ENCODE measurements around the gene ABAT. TPM values are rescaled to one million over a fixed set of nuclear protein-coding genes. Genes with fewer than 3 reads are reported as not detected.

Gene ABAT
- total and polyA plus RNA-seq, 9 donors = 3.8 to 20.3 (median 13.6) TPM

- intact Hi-C loops (cut with DNase I) = no loop called here
- TF ChIP-seq POLR2A (IDR thresholded peaks at IDR 0.05) (no peak), EP300 (IDR thresholded peaks at IDR 0.05) (no peak), CTCF (IDR thresholded peaks at IDR 0.05) (no peak)
- H3K27ac ChIP-seq = no peak overlapping the region
- no peaks in the 10 kb centered on the region for H3K36me3 ChIP-seq
- no peak overlapping the region for H3K4me3 ChIP-seq
- H3K27me3 ChIP-seq = no peaks in the 10 kb centered on the region
- DNase-seq = no peak
- 78 to 80% (median 78%) methylated on average over 13 of the region's 13 CpGs for WGBS, 3 donors
- no peaks in the 10 kb centered on the region for H3K4me1 ChIP-seq (ENCODE audit: insufficient read depth)
- H3K9me3 ChIP-seq = no peaks in the 10 kb centered on the region
Measured at GRCh38 chr16:8727857-8728618, 53.6 kb downstream of the ABAT start.

- TF ChIP-seq CTCF (IDR thresholded peaks at IDR 0.05) (no peak), POLR2A (IDR thresholded peaks at IDR 0.05) (no peak), EP300 (IDR thresholded peaks at IDR 0.05) (no peak)
- Histone ChIP-seq H3K27me3 (no peaks in the 10 kb centered on the region), H3K4me3 (no peak overlapping the region), H3K4me1 (ENCODE audit: insufficient read depth) (no peaks in the 10 kb centered on the region), H3K36me3 (no peaks in the 10 kb centered on the region), H3K27ac (no peak overlapping the region), H3K9me3 (no peaks in the 10 kb centered on the region)
- WGBS, 3 donors = 78 to 87% (median 87%) methylated on average over 8 of the region's 8 CpGs
- no peak for DNase-seq
- intact Hi-C loops (cut with DNase I) = no loop called here
Measured at GRCh38 chr16:8729779-8730334, 55.4 kb downstream of the ABAT start.

- intact Hi-C loops (cut with DNase I) = no loop called here
- 83 to 89% (median 85%) methylated on average over 8 of the region's 8 CpGs for WGBS, 3 donors
- no peak for TF ChIP-seq POLR2A (IDR thresholded peaks at IDR 0.05)
- no peak for TF ChIP-seq EP300 (IDR thresholded peaks at IDR 0.05)
- TF ChIP-seq CTCF (IDR thresholded peaks at IDR 0.05) = no peak
- H3K4me1 ChIP-seq (ENCODE audit: insufficient read depth) = no peaks in the 10 kb centered on the region
- no peak for DNase-seq
- no peaks in the 10 kb centered on the region for H3K9me3 ChIP-seq
- no peak overlapping the region for H3K4me3 ChIP-seq
- H3K36me3 ChIP-seq = no peaks in the 10 kb centered on the region
- no peaks in the 10 kb centered on the region for H3K27me3 ChIP-seq
- H3K27ac ChIP-seq = no peak overlapping the region
Measured at GRCh38 chr16:8730335-8730915, 56.0 kb downstream of the ABAT start.

GRCh38 chr16:8733849-8734540 is 59.6 kb downstream of the ABAT start:
- Histone ChIP-seq H3K4me3 (no peak overlapping the region), H3K27me3 (no peaks in the 10 kb centered on the region), H3K9me3 (no peaks in the 10 kb centered on the region), H3K36me3 (no peaks in the 10 kb centered on the region), H3K4me1 (ENCODE audit: insufficient read depth) (no peaks in the 10 kb centered on the region), H3K27ac (no peak overlapping the region)
- DNase-seq = no peak
- intact Hi-C loops (cut with DNase I) = no loop called here
- WGBS, 3 donors = 93 to 95% (median 94%) methylated on average over 5 of the region's 5 CpGs
- TF ChIP-seq CTCF (IDR thresholded peaks at IDR 0.05) (no peak), POLR2A (IDR thresholded peaks at IDR 0.05) (no peak), EP300 (IDR thresholded peaks at IDR 0.05) (no peak)

Measured in ovary (tissue), 9 donors.